Gastrocnemius medialis (tissue), 4 donors: ENCODE results near the gene RBM19. TPM values are rescaled to one million over a fixed set of nuclear protein-coding genes. Genes with fewer than 3 reads are reported as not detected.

Experiments used
- ATAC-seq, 2 donors: fragments of 150-250 bp; one replicate each; pipeline ENCODE4 v1.9.1; 2016
- DNase-seq, 2 donors: peaks; one replicate each; pipeline ENCODE4 v3.0.0-alpha.2; 2019
- H3K27ac ChIP-seq, 4 donors: fragments of 200-600 bp; sonication (generic); 1 replicate in 1 of 4; 2 replicates in 3 of 4; pipeline ENCODE4 v1.5.1; 2016 to 2018; ENCODE audit warnings: mild to moderate bottlenecking in 2 of 4, moderate library complexity in 1 of 4
- H3K27me3 ChIP-seq, 3 donors: fragments of 200-600 bp; sonication (generic) in 2 of 3; 1 replicate in 1 of 3; 2 replicates in 2 of 3; pipeline versions ENCODE4 v1.5.1 to v1.6.0; 2016 to 2019; ENCODE audit warnings: mild to moderate bottlenecking in 1 of 3, moderate library complexity in 1 of 3
- H3K36me3 ChIP-seq, 2 donors: fragments of 200-600 bp; sonication (generic) in 1 of 2; one replicate each; pipeline ENCODE4 v1.5.1; 2017 to 2018
- H3K4me1 ChIP-seq, 2 donors: fragments of 200-600 bp; sonication (generic) in 1 of 2; one replicate each; pipeline ENCODE4 v1.5.1; 2016 to 2017; ENCODE audit warnings: mild to moderate bottlenecking in 2 of 2
- H3K4me3 ChIP-seq, 4 donors: fragments of 200-600 bp; sonication (generic) in 3 of 4; 1 replicate in 1 of 4; 2 replicates in 3 of 4; pipeline ENCODE4 v1.5.1; 2016 to 2019; ENCODE audit warnings: mild to moderate bottlenecking in 2 of 4
- H3K9me3 ChIP-seq, 3 donors: fragments of 200-600 bp; sonication (generic) in 2 of 3; 1 replicate in 1 of 3; 2 replicates in 2 of 3; pipeline ENCODE4 v1.5.1; 2016 to 2019
- POLR2A ChIP-seq, 2 donors: fragments of 450-650 bp; IDR thresholded peaks; one replicate each; pipeline ENCODE4 v1.6.1; 2017; ENCODE audit warnings: antibody characterized with exemption in 2 of 2, mild to moderate bottlenecking in 2 of 2, moderate library complexity in 2 of 2
- in situ Hi-C, 4 donors: fragments of 200-750 bp; cut with MboI; loops; one replicate each; pipeline versions ENCODE4 v1.15.0 to v1.8.0; 2017; ENCODE audit warnings: low sequenced_read_pairs in 4 of 4
- intact Hi-C: fragments of 100-400 bp; cut with DNase I; formaldehyde crosslinking; loops from one replicate; pipeline ENCODE4 v1.15.1; 2023; ENCODE audit warnings: low total_unique reads
- total RNA-seq, 4 donors: library from RNA; depleted of rRNA; stranded (reverse); fragments of >200 nt; gene quantifications; one replicate each; pipeline versions ENCODE4 v1.1.0 to v1.2.3, GENCODE V29; 2016
- TF ChIP-seq, protein P1 (sequence below), 5 experiments: fragments of 450-650 bp in 3 of 5; fragments of 200-600 bp in 2 of 5; sonication (generic) in 2 of 5; IDR thresholded peaks in 4 of 5; conservative IDR thresholded peaks in 1 of 5; 1 replicate in 4 of 5; 2 replicates in 1 of 5; pipeline ENCODE4 v1.5.1; 2016 to 2019; ENCODE audit warnings: antibody characterized with exemption in 5 of 5, mild to moderate bottlenecking in 3 of 5, moderate library complexity in 3 of 5

RBM19 gene
- total RNA-seq, 4 donors from 2014 or later = 21.2 to 28.3 (median 26.8) TPM

DNA sequence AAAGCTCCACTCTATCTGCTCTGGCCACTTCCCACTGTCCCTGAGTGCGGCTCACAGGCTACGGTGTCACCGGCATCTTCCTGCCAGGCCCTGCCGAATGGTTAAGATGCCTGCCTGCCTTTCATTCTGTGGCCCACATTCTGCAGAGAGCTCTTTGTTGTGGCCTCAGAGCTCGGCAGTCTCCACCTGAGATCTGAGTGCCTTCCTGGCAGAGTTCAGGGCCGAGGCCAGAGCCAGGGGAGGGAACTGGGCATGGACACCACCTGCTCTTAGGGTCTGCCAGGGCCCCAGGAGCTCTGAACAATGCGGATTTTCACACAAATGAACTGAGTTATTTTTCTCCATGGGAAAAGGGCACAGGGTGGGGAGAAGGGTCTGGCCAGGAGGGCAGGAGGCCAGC lies 127.2 kb downstream of the RBM19 start:
- TF ChIP-seq, protein P1, sequence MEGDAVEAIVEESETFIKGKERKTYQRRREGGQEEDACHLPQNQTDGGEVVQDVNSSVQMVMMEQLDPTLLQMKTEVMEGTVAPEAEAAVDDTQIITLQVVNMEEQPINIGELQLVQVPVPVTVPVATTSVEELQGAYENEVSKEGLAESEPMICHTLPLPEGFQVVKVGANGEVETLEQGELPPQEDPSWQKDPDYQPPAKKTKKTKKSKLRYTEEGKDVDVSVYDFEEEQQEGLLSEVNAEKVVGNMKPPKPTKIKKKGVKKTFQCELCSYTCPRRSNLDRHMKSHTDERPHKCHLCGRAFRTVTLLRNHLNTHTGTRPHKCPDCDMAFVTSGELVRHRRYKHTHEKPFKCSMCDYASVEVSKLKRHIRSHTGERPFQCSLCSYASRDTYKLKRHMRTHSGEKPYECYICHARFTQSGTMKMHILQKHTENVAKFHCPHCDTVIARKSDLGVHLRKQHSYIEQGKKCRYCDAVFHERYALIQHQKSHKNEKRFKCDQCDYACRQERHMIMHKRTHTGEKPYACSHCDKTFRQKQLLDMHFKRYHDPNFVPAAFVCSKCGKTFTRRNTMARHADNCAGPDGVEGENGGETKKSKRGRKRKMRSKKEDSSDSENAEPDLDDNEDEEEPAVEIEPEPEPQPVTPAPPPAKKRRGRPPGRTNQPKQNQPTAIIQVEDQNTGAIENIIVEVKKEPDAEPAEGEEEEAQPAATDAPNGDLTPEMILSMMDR (IDR thresholded peaks at IDR 0.05 in 4 of 5, conservative IDR thresholded peaks at IDR 0.05 in 1 of 5) = no peak
- TF ChIP-seq POLR2A (IDR thresholded peaks at IDR 0.05) = no peak
- Histone ChIP-seq H3K36me3 (no peaks in the 10 kb centered on the region), H3K4me1 (no peaks in the 10 kb centered on the region), H3K27ac (no peak overlapping the region), H3K27me3 (no peaks in the 10 kb centered on the region), H3K9me3 (no peaks in the 10 kb centered on the region), H3K4me3 (no peak overlapping the region)
- intact Hi-C loops = no loop called here
- DNase-seq (no peak), ATAC-seq (no peak)
- in situ Hi-C loops = no loop called here

DNA sequence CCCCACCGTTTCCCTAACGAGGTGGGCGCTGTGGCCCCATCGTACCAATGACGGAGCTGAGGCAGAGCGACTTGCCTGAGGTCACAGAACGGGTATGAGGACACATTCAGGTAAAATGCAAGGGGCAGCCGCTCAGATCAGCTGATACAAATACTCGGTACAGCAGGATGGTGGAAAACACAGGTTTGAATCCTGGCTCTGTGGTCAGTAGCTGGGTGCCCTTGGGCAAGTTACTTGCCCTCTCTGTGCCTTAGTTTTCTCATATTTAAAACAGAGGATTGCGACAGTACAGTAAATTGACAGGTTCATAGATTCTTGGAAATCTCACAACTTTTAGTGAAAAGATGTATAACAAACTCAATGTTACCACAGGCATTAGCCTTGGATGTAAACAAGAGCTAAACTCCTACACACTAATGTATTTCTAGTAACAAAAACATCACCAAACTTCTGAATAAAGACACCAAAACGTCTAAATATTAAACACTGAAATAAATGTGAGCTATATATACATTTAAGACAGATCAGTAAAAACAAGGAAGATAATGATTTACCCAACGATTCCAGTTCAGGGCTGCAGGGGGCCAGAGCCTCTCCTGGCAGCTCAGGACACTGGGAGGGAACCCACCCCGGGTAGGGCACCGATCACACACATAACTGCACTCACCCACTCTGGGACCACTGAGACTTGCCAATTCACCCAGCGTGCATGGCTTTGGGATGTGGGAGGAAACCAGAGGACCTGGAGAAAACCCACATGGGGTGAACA lies 128.4 kb downstream of the RBM19 start:
- intact Hi-C loops (no loop called here), in situ Hi-C loops (no loop called here)
- H3K27me3 ChIP-seq = no peaks in the 10 kb centered on the region
- H3K9me3 ChIP-seq = no peaks in the 10 kb centered on the region
- H3K4me1 ChIP-seq = no peaks in the 10 kb centered on the region
- DNase-seq = no peak
- ATAC-seq = no peak
- no peaks in the 10 kb centered on the region for H3K36me3 ChIP-seq
- no peak overlapping the region for H3K27ac ChIP-seq
- H3K4me3 ChIP-seq = no peak overlapping the region
- TF ChIP-seq, protein P1 (IDR thresholded peaks at IDR 0.05 in 4 of 5, conservative IDR thresholded peaks at IDR 0.05 in 1 of 5) = no peak
- no peak for TF ChIP-seq POLR2A (IDR thresholded peaks at IDR 0.05)

DNA sequence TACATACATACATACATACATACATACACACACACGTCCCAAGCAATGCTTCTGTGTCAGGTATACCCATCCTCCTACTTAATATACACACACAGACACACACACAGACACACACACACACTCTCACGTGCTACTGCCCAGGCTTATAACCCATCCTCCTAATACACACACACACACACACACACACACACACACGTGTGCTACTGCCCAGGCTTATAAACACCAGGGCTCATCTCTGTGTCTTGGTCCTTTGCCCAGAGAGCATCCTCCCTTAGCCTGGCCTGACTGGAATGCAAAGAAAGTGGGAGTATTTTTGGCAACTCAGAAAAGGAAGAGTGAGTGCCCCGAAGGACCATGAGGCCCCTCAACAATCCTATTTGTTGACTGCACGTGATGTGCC lies 129.0 kb downstream of the RBM19 start:
- in situ Hi-C loops = no loop called here
- ATAC-seq (no peak), DNase-seq (no peak)
- H3K27ac ChIP-seq = no peak overlapping the region
- no peaks in the 10 kb centered on the region for H3K4me1 ChIP-seq
- TF ChIP-seq, protein P1 (IDR thresholded peaks at IDR 0.05 in 4 of 5, conservative IDR thresholded peaks at IDR 0.05 in 1 of 5) = no peak
- no peak for TF ChIP-seq POLR2A (IDR thresholded peaks at IDR 0.05)
- no peak overlapping the region for H3K4me3 ChIP-seq
- H3K27me3 ChIP-seq = no peaks in the 10 kb centered on the region
- intact Hi-C loops = no loop called here
- no peaks in the 10 kb centered on the region for H3K36me3 ChIP-seq
- H3K9me3 ChIP-seq = no peaks in the 10 kb centered on the region

DNA sequence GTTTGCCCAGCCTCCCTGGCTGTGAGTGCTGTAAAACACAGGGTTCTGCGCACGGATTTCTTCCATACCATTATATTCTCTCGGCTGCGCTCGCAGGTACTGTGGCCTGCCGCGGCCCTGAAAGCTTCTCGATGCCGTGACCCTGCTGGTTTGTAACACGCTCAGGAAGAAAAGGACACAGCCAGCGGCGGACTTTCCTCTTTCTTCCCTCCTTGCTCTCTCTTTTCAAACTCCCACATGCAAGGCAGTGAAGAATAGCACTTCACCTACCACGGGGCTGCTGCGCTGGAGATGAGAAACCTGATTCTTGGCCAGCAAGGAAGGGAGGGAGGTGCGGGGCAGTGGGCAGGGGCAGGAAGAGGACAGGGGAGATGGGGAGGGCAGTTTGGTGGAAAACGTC lies 130.2 kb downstream of the RBM19 start:
- H3K4me3 ChIP-seq = no peak overlapping the region
- H3K27ac ChIP-seq = no peak overlapping the region
- no peaks in the 10 kb centered on the region for H3K27me3 ChIP-seq
- ATAC-seq (no peak), DNase-seq (no peak)
- intact Hi-C loops = no loop called here
- H3K4me1 ChIP-seq = no peaks in the 10 kb centered on the region
- H3K36me3 ChIP-seq = no peaks in the 10 kb centered on the region
- TF ChIP-seq POLR2A (IDR thresholded peaks at IDR 0.05) = no peak
- TF ChIP-seq, protein P1 (IDR thresholded peaks at IDR 0.05 in 4 of 5, conservative IDR thresholded peaks at IDR 0.05 in 1 of 5) = no peak
- no peaks in the 10 kb centered on the region for H3K9me3 ChIP-seq
- in situ Hi-C loops = no loop called here

DNA sequence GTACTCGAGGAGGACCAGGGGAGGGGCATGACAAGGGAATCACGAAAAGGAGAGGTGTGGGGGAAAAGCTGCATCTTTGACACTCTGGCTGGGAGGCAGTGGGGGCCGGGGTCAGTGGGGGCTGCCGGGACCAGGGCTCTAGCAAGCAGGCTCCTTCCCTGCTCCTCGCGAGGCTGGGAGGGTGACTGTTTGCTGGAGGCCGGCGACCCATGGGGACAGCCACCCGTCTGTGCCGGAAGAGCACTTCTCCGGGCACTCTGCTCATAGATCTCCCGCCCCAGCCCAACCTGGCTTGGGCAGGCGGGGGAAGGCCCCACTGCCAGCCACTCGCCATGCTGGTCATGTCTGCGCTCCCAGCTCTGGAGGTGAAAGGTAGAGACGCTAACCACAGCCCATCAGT lies 130.7 kb downstream of the RBM19 start:
- no peaks in the 10 kb centered on the region for H3K36me3 ChIP-seq
- no peaks in the 10 kb centered on the region for H3K9me3 ChIP-seq
- no peak overlapping the region for H3K27ac ChIP-seq
- TF ChIP-seq POLR2A (IDR thresholded peaks at IDR 0.05) = no peak
- TF ChIP-seq, protein P1 (IDR thresholded peaks at IDR 0.05 in 4 of 5, conservative IDR thresholded peaks at IDR 0.05 in 1 of 5) = no peak
- no peaks in the 10 kb centered on the region for H3K4me1 ChIP-seq
- ATAC-seq (no peak), DNase-seq (no peak)
- no peaks in the 10 kb centered on the region for H3K27me3 ChIP-seq
- intact Hi-C loops (no loop called here), in situ Hi-C loops (no loop called here)
- H3K4me3 ChIP-seq = no peak overlapping the region
